Activated CD8-positive, alpha-beta memory T cell treated with anti-CD3 and anti-CD28 coated beads for 24 hours (primary cell): ENCODE results near the gene CCDC18.

Experiments
- DNase-seq: peaks from one replicate; pipeline ENCODE4 v3.0.0-alpha.2; 2020

Gene CCDC18

GRCh38 chr1:93321720-93322119 lies 141.2 kb downstream of the CCDC18 start:
- no peak for DNase-seq

- DNase-seq = no peak
Measured at GRCh38 chr1:93322349-93322748, 141.8 kb downstream of the CCDC18 start.

GRCh38 chr1:93323185-93323820 lies 142.8 kb downstream of the CCDC18 start:
- DNase-seq = no peak

- DNase-seq = no peak
Measured at GRCh38 chr1:93324486-93325464, 144.3 kb downstream of the CCDC18 start.
